GM21390 (cell line): ENCODE data around the gene TBC1D17.

Experiments used
- ATAC-seq: cut with Tn5 transposase; IDR thresholded peaks from one replicate; pipeline ENCODE4 v1.9.1; 2021; ENCODE audit not compliant: unreplicated experiment

Gene TBC1D17

GRCh38 chr19:49875857-49876421 lies 1.6 kb upstream of the TBC1D17 start:
- ATAC-seq = no peak

DNA sequence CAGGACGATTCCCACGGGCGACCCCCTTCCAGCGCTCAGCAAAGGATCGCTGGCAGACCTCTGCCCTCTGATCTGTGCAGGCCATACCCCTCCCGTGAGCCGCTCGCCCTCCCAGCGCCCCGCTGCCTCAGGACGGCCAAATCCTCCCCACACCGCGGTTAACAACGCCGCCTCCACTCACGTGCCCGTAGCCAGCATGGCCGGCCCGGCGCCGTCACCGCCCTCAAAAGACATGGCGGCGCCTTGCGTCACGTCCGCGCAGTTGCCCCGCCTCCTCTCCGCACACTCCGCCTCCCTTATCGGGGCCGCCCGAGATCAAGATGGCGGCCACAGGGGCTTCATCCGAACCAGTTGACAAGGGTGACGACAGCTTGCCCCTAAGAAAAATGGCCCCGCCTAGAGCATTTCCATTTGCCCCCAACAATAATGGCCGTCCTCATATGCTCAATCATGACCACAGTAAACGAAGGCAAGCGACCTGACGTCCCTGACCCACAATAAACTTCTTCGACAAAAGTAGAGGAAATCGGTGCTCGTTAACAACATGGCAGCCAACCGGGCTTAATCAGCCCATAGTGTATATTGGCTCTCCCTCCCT lies 981 bp upstream of the TBC1D17 start:
- peak; percentile 40 for ATAC-seq

- peak; percentile 38 for ATAC-seq
Observed at GRCh38 chr19:49877879-49878743, 609 bp downstream of the TBC1D17 start.

DNA sequence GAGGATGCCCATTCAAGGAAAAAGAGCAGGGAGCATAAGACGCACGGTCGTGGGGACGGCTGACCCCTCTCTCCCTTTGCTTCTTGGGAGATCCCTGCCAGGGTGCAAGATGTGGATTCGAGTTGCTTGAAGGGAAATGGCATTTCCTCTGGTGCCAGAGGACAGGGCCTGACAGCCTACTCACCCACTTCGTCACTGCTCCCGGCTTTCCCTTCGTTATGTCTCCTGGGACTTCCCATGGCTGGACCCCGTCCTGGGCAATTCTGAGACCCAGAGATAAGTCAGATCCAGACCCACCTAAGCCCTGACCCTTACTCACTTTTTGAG lies 1.2 kb downstream of the TBC1D17 start:
- ATAC-seq = no peak

DNA sequence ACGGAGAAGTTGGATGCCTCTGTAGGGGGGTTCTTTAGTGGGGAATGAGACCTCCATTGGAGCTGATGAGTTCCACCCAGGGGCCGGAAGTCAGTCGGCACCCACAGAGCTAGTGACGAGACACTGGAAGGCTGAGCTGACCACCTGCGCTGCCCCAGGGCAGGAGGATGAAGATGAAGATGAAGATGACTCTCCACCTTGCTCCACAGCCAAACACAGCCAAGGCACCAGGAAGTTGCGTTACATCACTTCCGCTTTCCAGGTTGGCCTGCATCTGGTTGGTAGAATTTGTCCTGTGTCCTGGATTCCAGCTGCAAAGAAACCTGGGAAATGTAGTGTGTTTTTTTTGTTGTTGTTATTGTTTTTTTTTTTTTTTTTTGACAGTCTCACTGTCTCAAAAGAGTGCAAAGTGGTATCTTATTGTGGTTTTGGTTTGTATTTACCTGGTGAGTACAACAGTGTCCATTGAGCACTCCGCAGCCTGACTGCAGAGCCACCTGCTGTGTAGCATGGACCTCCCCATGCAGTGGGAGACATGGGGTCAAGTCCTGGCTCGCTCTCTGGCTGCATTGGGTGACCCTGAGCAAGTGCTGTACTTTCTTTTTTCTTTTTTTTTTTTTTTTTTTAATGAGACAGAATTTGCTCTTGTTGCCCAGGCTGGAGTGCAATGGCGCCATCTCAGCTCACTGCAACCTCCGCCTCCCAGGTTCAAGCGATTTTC lies 1.9 kb downstream of the TBC1D17 start:
- no peak for ATAC-seq

- ATAC-seq = no peak
Observed at GRCh38 chr19:49880162-49880869, 2.8 kb downstream of the TBC1D17 start.

DNA sequence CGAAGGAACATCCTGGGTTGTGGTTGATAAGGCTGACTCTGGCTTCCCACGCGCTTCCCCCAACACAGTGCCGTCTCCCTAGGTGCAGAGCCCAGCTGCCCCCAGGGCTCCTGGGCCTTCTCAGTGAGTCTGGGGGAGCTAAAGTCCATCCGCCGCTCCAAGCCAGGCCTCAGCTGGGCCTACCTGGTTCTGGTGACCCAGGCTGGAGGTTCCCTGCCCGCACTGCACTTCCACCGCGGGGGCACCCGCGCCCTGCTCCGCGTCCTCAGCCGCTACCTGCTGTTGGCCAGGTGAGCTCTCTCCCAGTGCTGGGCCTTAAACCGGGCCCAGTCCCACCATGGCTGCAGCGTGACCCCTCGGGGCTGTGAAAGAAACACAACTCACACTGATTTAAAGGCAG lies 3.7 kb downstream of the TBC1D17 start:
- no peak for ATAC-seq

DNA sequence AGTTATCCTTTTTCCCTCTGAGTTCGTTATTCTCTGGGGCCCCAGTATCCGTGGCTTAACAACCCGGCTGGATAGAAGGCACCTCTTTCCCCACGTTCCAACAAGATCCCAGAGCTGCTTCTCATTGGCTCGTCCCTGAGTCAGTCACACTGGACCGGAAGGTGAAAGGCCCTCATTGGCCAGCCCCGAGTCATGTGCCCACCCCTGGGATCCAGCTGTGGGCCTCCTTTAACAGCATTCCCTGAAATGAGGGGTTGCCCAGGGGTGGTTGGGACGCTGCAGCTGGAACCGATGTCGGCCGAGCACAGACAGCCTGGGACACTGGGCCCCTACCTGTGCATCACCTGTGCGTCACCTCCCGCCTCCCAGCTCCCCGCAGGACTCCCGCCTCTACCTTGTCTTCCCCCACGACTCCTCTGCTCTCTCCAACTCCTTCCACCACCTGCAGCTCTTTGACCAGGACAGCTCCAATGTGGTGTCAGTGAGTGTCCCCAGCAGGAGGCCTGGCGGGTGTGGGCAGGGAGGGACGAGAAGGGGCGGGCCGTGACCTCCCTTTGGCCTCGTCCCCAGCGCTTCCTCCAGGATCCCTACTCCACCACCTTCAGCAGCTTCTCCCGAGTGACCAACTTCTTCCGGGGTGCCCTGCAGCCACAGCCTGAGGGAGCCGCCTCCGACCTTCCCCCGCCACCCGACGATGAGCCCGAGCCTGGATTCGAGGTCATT lies 4.3 kb downstream of the TBC1D17 start:
- no peak for ATAC-seq

- ATAC-seq = no peak
Observed at GRCh38 chr19:49882643-49883042, 5.1 kb downstream of the TBC1D17 start.

DNA sequence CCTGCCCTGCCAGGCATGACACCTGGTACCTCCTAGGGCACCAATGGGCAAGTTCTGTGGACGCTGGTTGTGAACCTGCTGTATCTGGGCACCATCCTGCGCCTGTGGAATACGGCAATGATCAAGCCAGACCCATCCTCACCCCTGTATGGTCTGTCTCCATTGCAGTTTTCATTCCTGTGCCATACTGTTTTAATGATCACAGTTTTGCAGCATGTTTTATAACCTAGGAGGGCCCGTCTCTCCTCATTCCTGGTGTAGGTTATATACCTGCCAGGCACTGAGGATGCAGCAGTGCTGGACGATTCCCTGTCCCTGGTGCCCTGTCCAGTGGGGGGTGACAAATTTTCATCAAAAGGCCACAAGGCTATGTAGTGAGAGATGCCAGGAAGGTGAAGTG lies 5.6 kb downstream of the TBC1D17 start:
- no peak for ATAC-seq

DNA sequence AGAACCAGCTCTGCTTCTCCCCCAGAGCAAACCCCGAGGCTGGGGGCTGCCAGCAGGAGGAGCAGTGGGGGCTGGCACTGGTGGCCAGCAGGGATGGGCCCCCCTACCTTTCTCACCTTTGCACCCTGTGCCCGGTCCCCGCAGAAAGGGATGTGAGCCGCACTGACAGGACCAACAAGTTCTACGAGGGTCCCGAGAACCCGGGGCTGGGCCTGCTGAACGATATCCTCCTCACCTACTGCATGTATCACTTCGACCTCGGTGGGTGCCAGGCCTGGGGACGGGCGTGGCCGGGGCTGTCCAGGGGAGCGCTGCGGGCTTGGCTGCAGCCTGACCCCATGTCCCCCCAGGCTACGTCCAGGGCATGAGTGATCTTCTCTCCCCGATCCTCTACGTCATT lies 6.6 kb downstream of the TBC1D17 start:
- ATAC-seq = no peak

- ATAC-seq = no peak
Observed at GRCh38 chr19:49884760-49885159, 7.3 kb downstream of the TBC1D17 start.

- no peak for ATAC-seq
Observed at GRCh38 chr19:49887037-49887664, 9.6 kb downstream of the TBC1D17 start.

DNA sequence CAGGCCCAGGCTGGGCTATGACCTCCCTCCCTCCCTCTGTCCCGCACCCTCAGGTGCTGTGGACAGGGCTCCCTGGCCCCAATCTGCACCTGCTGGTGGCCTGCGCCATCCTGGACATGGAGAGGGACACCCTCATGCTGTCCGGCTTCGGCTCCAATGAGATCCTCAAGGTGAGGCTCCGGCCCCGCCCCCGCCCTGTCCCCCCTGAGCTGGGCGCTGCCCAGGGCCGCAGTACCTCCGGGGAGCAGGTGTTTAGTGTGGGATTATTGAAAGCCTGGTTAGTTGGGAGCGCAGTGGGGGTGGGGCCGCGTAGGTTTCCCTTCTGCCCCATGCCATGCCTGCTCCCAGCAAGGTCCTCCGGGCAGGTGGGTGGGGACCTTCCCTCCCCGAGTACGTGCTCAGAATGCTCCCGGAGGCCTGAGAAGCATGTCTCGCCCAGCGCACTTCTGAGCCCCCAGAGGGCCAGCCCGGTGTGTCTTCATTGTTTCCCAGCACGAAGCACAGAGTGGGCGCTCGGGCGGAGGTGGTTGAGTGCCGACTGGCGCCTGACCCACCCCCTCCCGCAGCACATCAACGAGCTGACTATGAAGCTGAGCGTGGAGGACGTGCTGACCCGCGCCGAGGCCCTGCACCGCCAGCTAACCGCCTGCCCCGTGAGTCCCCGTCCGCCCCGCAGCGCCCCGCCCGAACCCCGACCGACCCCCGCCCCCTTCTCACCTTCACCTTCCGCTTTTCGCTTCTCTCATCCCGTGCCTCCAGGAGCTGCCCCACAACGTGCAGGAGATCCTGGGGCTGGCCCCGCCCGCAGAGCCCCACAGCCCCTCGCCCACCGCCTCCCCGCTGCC lies 10.4 kb downstream of the TBC1D17 start:
- ATAC-seq = no peak

DNA sequence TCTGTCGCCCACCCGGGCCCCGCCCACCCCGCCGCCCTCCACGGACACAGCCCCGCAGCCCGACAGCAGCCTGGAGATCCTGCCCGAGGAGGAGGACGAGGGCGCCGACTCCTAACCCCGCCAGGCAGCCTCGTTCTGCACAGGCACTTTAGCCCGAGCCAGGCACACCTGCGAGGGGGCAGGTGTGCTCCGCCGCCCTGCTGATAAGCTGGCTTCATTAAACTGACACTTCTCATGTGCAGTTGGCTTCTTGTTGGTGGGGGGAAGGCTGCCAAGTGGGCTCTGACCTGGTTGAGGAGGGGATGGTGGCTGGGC lies 11.0 kb downstream of the TBC1D17 start:
- no peak for ATAC-seq

- ATAC-seq = no peak
Observed at GRCh38 chr19:49889038-49889686, 11.7 kb downstream of the TBC1D17 start.

DNA sequence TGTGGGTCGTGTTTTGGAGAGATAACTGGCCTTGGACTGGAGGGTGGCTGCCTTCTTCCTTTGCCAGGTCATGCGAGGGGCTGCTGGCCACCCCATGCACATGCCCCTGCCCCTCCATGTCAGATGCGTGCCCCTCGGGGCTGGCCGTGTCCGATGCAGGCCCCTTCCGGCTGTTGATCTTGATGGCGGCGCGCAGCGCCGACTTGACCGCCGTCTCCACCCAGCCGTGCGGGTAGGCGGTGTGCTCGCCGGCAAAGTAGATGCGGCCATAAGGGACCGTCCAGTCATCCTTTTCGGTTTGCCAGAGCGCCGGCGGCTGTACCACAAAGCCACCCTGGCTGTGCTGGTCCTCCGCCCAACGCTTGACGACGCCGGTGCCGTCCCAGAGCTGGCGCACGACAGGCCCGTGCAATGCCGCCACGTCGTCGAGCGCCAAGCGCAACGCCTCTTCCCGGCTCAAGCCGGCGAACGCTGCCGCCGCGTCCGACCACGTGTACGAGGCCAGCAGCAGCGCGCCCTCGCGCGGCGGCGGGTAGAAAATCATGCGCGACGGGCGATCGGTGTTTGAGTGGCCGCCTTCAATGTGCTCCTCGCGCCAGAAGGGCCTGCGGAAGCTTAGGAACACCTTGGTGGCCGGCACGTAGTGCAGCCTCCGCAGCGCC lies 12.3 kb downstream of the TBC1D17 start:
- no peak for ATAC-seq
